ENCODE measurements around the gene BHLHE40. TPM values are rescaled to one million over a fixed set of nuclear protein-coding genes. Genes with fewer than 3 reads are reported as not detected.

The BHLHE40 gene
- total RNA-seq, 1 donor from 2014 or later: 42.9 TPM

GRCh38 chr3:5013021-5013906, 34.0 kb downstream of the BHLHE40 start:
- no peaks in the 10 kb centered on the region for H3K27me3 ChIP-seq (ENCODE audit: control insufficient read depth, insufficient read depth, low read length)
- no peak for FAIRE-seq
- peak; percentile 81 for DNase-seq (ENCODE audit: low read depth)
- H3K36me3 ChIP-seq (ENCODE audit: control insufficient read depth, insufficient read depth, low read length): no peaks in the 10 kb centered on the region
- H3K4me3 ChIP-seq (ENCODE audit: low read depth, low read length): no peak overlapping the region
- no peak for TF ChIP-seq CTCF (IDR thresholded peaks at IDR 0.05; ENCODE audit: insufficient read depth, low read length, severe bottlenecking)

GRCh38 chr3:5014391-5014790, 35.2 kb downstream of the BHLHE40 start:
- FAIRE-seq (no peak), DNase-seq (ENCODE audit: low read depth) (no peak)
- Histone ChIP-seq H3K36me3 (ENCODE audit: control insufficient read depth, insufficient read depth, low read length) (no peaks in the 10 kb centered on the region), H3K27me3 (ENCODE audit: control insufficient read depth, insufficient read depth, low read length) (no peaks in the 10 kb centered on the region), H3K4me3 (ENCODE audit: low read depth, low read length) (no peak overlapping the region)
- no peak for TF ChIP-seq CTCF (IDR thresholded peaks at IDR 0.05; ENCODE audit: insufficient read depth, low read length, severe bottlenecking)

GRCh38 chr3:5015056-5015455, 35.8 kb downstream of the BHLHE40 start:
- DNase-seq (ENCODE audit: low read depth): no peak

GRCh38 chr3:5016211-5017161, 37.2 kb downstream of the BHLHE40 start:
- no peaks in the 10 kb centered on the region for H3K36me3 ChIP-seq (ENCODE audit: control insufficient read depth, insufficient read depth, low read length)
- no peak for TF ChIP-seq CTCF (IDR thresholded peaks at IDR 0.05; ENCODE audit: insufficient read depth, low read length, severe bottlenecking)
- no peak overlapping the region for H3K4me3 ChIP-seq (ENCODE audit: low read depth, low read length)
- H3K27me3 ChIP-seq (ENCODE audit: control insufficient read depth, insufficient read depth, low read length): no peaks in the 10 kb centered on the region
- no peak for FAIRE-seq
- DNase-seq (ENCODE audit: low read depth): peak; percentile 92

More at GRCh38 chr3:5015056-5015455, 35.8 kb downstream of the BHLHE40 start:
- Histone ChIP-seq H3K4me3 (ENCODE audit: low read depth, low read length) (no peak overlapping the region), H3K36me3 (ENCODE audit: control insufficient read depth, insufficient read depth, low read length) (no peaks in the 10 kb centered on the region), H3K27me3 (ENCODE audit: control insufficient read depth, insufficient read depth, low read length) (no peaks in the 10 kb centered on the region)
- FAIRE-seq: no peak
- no peak for TF ChIP-seq CTCF (IDR thresholded peaks at IDR 0.05; ENCODE audit: insufficient read depth, low read length, severe bottlenecking)

GRCh38 chr3:5017925-5018531, 38.8 kb downstream of the BHLHE40 start:
- H3K27me3 ChIP-seq (ENCODE audit: control insufficient read depth, insufficient read depth, low read length): no peaks in the 10 kb centered on the region
- TF ChIP-seq CTCF (IDR thresholded peaks at IDR 0.05; ENCODE audit: insufficient read depth, low read length, severe bottlenecking): peak; percentile 20
- DNase-seq (ENCODE audit: low read depth) (peak; percentile 86), FAIRE-seq (no peak)
- no peaks in the 10 kb centered on the region for H3K36me3 ChIP-seq (ENCODE audit: control insufficient read depth, insufficient read depth, low read length)
- H3K4me3 ChIP-seq (ENCODE audit: low read depth, low read length): no peak overlapping the region
